Measurements from ENCODE around the gene SLC2A9.

The SLC2A9 gene

GRCh38 chr4:10020871-10021652 is at the start of gene SLC2A9:
Gene SLC2A9, minus strand, starts transcription at chr4:10021497. Its CDS starts 68 bp downstream, at chr4:10021429.
- DNase-seq: no peak

GRCh38 chr4:10069075-10069642 is 47.9 kb upstream of the SLC2A9 start:
- no peak for DNase-seq

GRCh38 chr4:10066670-10067651 is 45.7 kb upstream of the SLC2A9 start:
- no peak for DNase-seq

- no peak for DNase-seq
Observed at GRCh38 chr4:10066206-10066605, 44.9 kb upstream of the SLC2A9 start.

- DNase-seq: peak; percentile 8
Observed at GRCh38 chr4:10063544-10064300, 42.4 kb upstream of the SLC2A9 start.

GRCh38 chr4:10061650-10062415 is 40.5 kb upstream of the SLC2A9 start:
- no peak for DNase-seq

- DNase-seq: no peak
Observed at GRCh38 chr4:10058371-10058770, 37.1 kb upstream of the SLC2A9 start.

GRCh38 chr4:10057023-10057395 is 35.7 kb upstream of the SLC2A9 start:
- DNase-seq: no peak

- no peak for DNase-seq
Observed at GRCh38 chr4:10056334-10057022, 35.2 kb upstream of the SLC2A9 start.

- DNase-seq: no peak
Observed at GRCh38 chr4:10055871-10056270, 34.6 kb upstream of the SLC2A9 start.

GRCh38 chr4:10054571-10055041 is 33.3 kb upstream of the SLC2A9 start:
- DNase-seq: no peak

GRCh38 chr4:10053635-10054453 is 32.5 kb upstream of the SLC2A9 start:
- DNase-seq: no peak

GRCh38 chr4:10051517-10052135 is 30.3 kb upstream of the SLC2A9 start:
- DNase-seq: no peak

- no peak for DNase-seq
Observed at GRCh38 chr4:10050721-10051120, 29.4 kb upstream of the SLC2A9 start.

- DNase-seq: no peak
Observed at GRCh38 chr4:10050261-10050661, 29.0 kb upstream of the SLC2A9 start.

GRCh38 chr4:10048941-10049697 is 27.8 kb upstream of the SLC2A9 start:
- no peak for DNase-seq

- no peak for DNase-seq
Observed at GRCh38 chr4:10047967-10048366, 26.7 kb upstream of the SLC2A9 start.

GRCh38 chr4:10046471-10046870 is 25.2 kb upstream of the SLC2A9 start:
- DNase-seq: no peak

GRCh38 chr4:10045481-10045880 is 24.2 kb upstream of the SLC2A9 start:
- DNase-seq: no peak
